Erythroblast (primary cell): ENCODE measurements around the gene PTGS1.

Experiments
- GATA1 ChIP-seq: IDR thresholded peaks from 2 replicates; pipeline ENCODE4 v1.6.1; 2011; ENCODE audit warnings: low read depth, mild to moderate bottlenecking, control low read depth, low read length, moderate library complexity
- POLR2A ChIP-seq: IDR thresholded peaks from 2 replicates; pipeline ENCODE4 v1.6.1; 2011; ENCODE audit warnings: mild to moderate bottlenecking, low read length

- TF ChIP-seq POLR2A, result no peak
- TF ChIP-seq GATA1, result no peak
Measured at GRCh38 chr9:122393284-122393983, 22.6 kb downstream of the PTGS1 start.
